ENCODE measurements around the gene ST14. TPM values are rescaled to one million over a fixed set of nuclear protein-coding genes. Genes with fewer than 3 reads are reported as not detected.

ST14 gene
- polyA plus RNA-seq, 1 donor (not counting 4 experiments of a cell fraction or from before 2014, with no cell fraction given) = 45.8 TPM

DNA sequence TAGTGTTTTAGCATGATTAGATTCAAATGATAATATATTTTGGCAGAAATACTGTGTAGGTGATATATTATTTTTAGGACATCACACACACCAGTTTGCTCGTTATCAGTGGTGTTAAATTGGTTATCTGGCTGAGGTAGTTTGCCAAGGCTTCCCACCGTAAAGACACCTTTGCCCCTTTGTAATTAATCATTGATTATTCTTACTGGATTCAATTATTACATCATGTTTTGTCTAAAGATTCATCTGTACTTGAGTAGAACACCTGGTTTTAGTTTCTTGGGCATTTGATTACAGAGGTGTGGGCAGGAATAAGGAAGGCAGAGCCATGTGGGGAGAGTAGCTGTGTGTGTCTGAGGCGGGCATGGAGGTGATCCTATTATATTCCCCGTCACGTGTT, 39.5 kb upstream of the ST14 start:
- FAIRE-seq = no peak
- H3K27ac ChIP-seq (ENCODE audit: control insufficient read depth, insufficient read depth, low read length) = no peak overlapping the region
- H3K4me3 ChIP-seq (ENCODE audit: control insufficient read depth in 2 of 3, extremely low read depth in 1 of 3, insufficient read depth in 2 of 3, low read depth in 1 of 3, low read length in 3 of 3) = no peak overlapping the region
- no peak for DNase-seq (ENCODE audit: low read depth, low spot score)
- TF ChIP-seq EZH2 (IDR thresholded peaks at IDR 0.05; ENCODE audit: low read length) = no peak
- TF ChIP-seq, protein P1, sequence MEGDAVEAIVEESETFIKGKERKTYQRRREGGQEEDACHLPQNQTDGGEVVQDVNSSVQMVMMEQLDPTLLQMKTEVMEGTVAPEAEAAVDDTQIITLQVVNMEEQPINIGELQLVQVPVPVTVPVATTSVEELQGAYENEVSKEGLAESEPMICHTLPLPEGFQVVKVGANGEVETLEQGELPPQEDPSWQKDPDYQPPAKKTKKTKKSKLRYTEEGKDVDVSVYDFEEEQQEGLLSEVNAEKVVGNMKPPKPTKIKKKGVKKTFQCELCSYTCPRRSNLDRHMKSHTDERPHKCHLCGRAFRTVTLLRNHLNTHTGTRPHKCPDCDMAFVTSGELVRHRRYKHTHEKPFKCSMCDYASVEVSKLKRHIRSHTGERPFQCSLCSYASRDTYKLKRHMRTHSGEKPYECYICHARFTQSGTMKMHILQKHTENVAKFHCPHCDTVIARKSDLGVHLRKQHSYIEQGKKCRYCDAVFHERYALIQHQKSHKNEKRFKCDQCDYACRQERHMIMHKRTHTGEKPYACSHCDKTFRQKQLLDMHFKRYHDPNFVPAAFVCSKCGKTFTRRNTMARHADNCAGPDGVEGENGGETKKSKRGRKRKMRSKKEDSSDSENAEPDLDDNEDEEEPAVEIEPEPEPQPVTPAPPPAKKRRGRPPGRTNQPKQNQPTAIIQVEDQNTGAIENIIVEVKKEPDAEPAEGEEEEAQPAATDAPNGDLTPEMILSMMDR (optimal IDR thresholded peaks at IDR 0.05 in 1 of 3, IDR thresholded peaks at IDR 0.05 in 1 of 3, conservative IDR thresholded peaks at IDR 0.05 in 1 of 3; ENCODE audit: extremely low read depth in 1 of 3, insufficient read depth in 2 of 3, low read length in 3 of 3) = no peak
- dilution Hi-C loops (cut with MboI; ENCODE audit: extremely low pct_ligation_motif_present, low sequenced_read_pairs) = no loop called here
- no peaks in the 10 kb centered on the region for H4K20me1 ChIP-seq (ENCODE audit: control insufficient read depth, extremely low read depth, insufficient read depth, low read length)
- no peak overlapping the region for H2AFZ ChIP-seq (ENCODE audit: control insufficient read depth, low read length)
- H3K4me1 ChIP-seq (ENCODE audit: control insufficient read depth, extremely low read depth, insufficient read depth, low read length) = peaks cover 10% of the 10 kb centered on the region
- no peaks in the 10 kb centered on the region for H3K27me3 ChIP-seq (ENCODE audit: control insufficient read depth, extremely low read depth, insufficient read depth, low read length)
- no peak overlapping the region for H3K9ac ChIP-seq (ENCODE audit: control insufficient read depth, extremely low read depth, insufficient read depth, low read length)
- no peaks in the 10 kb centered on the region for H3K9me3 ChIP-seq (ENCODE audit: control insufficient read depth, low read depth, low read length)
- no peaks in the 10 kb centered on the region for H3K9me1 ChIP-seq (ENCODE audit: control insufficient read depth, extremely low read depth, insufficient read depth, low read length)
- H3K36me3 ChIP-seq (ENCODE audit: control insufficient read depth in 2 of 2, extremely low read depth in 1 of 2, insufficient read depth in 2 of 2, low read length in 2 of 2) = peaks cover 21 to 23% of the 10 kb centered on the region in 2 experiments
- peaks cover 29% of the 10 kb centered on the region for H3K79me2 ChIP-seq (ENCODE audit: control insufficient read depth, insufficient read depth, low read length)
- no peak overlapping the region for H3K4me2 ChIP-seq (ENCODE audit: control insufficient read depth, extremely low read depth, insufficient read depth, low read depth, low read length)

DNA sequence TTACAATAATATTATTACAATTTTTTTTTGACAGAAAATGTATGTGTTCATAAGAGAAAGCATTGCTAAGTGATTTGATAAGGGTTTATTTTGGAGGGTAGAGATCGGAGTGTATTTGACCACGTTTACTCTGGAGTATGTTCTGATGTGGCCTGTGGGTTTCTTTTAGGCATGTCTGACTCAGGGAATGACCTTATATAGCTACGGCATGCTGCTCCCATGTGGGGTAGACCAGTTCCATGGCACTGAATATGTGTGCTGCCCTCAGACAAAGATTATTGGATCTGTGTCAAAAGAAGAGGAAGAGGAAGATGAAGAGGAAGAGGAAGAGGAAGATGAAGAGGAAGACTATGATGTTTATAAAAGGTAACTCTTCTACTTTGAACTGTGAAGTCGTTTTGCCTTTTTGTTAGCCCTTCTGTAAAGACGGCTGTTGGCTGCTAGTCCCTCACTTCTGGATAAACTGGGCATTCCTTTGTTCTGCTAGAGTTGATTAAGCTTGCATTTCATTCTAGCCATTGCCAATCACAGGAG, 38.1 kb upstream of the ST14 start:
- H2AFZ ChIP-seq (ENCODE audit: control insufficient read depth, low read length) = no peak overlapping the region
- H3K4me3 ChIP-seq (ENCODE audit: control insufficient read depth in 2 of 3, extremely low read depth in 1 of 3, insufficient read depth in 2 of 3, low read depth in 1 of 3, low read length in 3 of 3) = no peak overlapping the region
- H3K4me1 ChIP-seq (ENCODE audit: control insufficient read depth, extremely low read depth, insufficient read depth, low read length) = peaks cover 10% of the 10 kb centered on the region
- no peak for FAIRE-seq
- peaks cover 36% of the 10 kb centered on the region for H3K79me2 ChIP-seq (ENCODE audit: control insufficient read depth, insufficient read depth, low read length)
- no peaks in the 10 kb centered on the region for H3K9me3 ChIP-seq (ENCODE audit: control insufficient read depth, low read depth, low read length)
- TF ChIP-seq, protein P1 (optimal IDR thresholded peaks at IDR 0.05 in 1 of 3, IDR thresholded peaks at IDR 0.05 in 1 of 3, conservative IDR thresholded peaks at IDR 0.05 in 1 of 3; ENCODE audit: extremely low read depth in 1 of 3, insufficient read depth in 2 of 3, low read length in 3 of 3) = no peak
- TF ChIP-seq EZH2 (IDR thresholded peaks at IDR 0.05; ENCODE audit: low read length) = no peak
- no peak overlapping the region for H3K27ac ChIP-seq (ENCODE audit: control insufficient read depth, insufficient read depth, low read length)
- H3K36me3 ChIP-seq (ENCODE audit: control insufficient read depth in 2 of 2, extremely low read depth in 1 of 2, insufficient read depth in 2 of 2, low read length in 2 of 2) = peaks cover 24 to 36% of the 10 kb centered on the region in 2 experiments
- dilution Hi-C loops (cut with MboI; ENCODE audit: extremely low pct_ligation_motif_present, low sequenced_read_pairs) = no loop called here
- no peak for DNase-seq (ENCODE audit: low read depth, low spot score)
- no peak overlapping the region for H3K9ac ChIP-seq (ENCODE audit: control insufficient read depth, extremely low read depth, insufficient read depth, low read length)
- peaks cover 2% of the 10 kb centered on the region for H3K9me1 ChIP-seq (ENCODE audit: control insufficient read depth, extremely low read depth, insufficient read depth, low read length)
- no peak overlapping the region for H3K4me2 ChIP-seq (ENCODE audit: control insufficient read depth, extremely low read depth, insufficient read depth, low read depth, low read length)
- H4K20me1 ChIP-seq (ENCODE audit: control insufficient read depth, extremely low read depth, insufficient read depth, low read length) = no peaks in the 10 kb centered on the region
- H3K27me3 ChIP-seq (ENCODE audit: control insufficient read depth, extremely low read depth, insufficient read depth, low read length) = no peaks in the 10 kb centered on the region

All from keratinocyte (primary cell).